Sigmoid colon (tissue), 7 donors: ENCODE data around the gene KIF1A. TPM values are rescaled to one million over a fixed set of nuclear protein-coding genes. Genes with fewer than 3 reads are reported as not detected.

Experiments
- DNase-seq: peaks from one replicate; pipeline ENCODE4 v3.0.0-alpha.2; 2019
- H3K27ac ChIP-seq, 4 donors: fragments of 200-600 bp; sonication (generic); one replicate each; pipeline ENCODE4 v1.5.1; 2016 to 2019; ENCODE audit warnings: mild to moderate bottlenecking in 1 of 4
- H3K27me3 ChIP-seq, 3 donors: fragments of 200-600 bp; sonication (generic); one replicate each; pipeline ENCODE4 v1.5.1; 2019; ENCODE audit warnings: mild to moderate bottlenecking in 1 of 3
- H3K36me3 ChIP-seq, 4 donors: fragments of 200-600 bp; sonication (generic); one replicate each; pipeline ENCODE4 v1.5.1; 2016 to 2019
- H3K4me1 ChIP-seq, 4 donors: fragments of 200-600 bp; sonication (generic); one replicate each; pipeline ENCODE4 v1.5.1; 2017 to 2019
- H3K4me3 ChIP-seq, 4 donors: fragments of 200-600 bp; sonication (generic); one replicate each; pipeline ENCODE4 v1.5.1; 2017 to 2019; ENCODE audit warnings: mild to moderate bottlenecking in 2 of 4, moderate library complexity in 1 of 4
- H3K9me3 ChIP-seq, 4 donors: fragments of 200-600 bp in 3 of 4; sonication (generic) in 3 of 4; one replicate each; pipeline versions ENCODE4 v1.5.1 to v1.6.1; 2013 to 2019
- CTCF ChIP-seq, 4 experiments: fragments of 450-650 bp in 3 of 4; fragments of 200-600 bp in 1 of 4; IDR thresholded peaks; one replicate each; pipeline ENCODE4 v1.5.1; 2016 to 2019; ENCODE audit warnings: antibody characterized with exemption in 4 of 4, mild to moderate bottlenecking in 3 of 4, moderate library complexity in 2 of 4
- EP300 ChIP-seq, 4 donors: sonication (generic); formaldehyde crosslinking; IDR thresholded peaks; one replicate each; pipeline ENCODE4 v1.6.1; 2017; ENCODE audit warnings: antibody characterized with exemption in 4 of 4
- POLR2A ChIP-seq, 2 donors: fragments of 450-650 bp; IDR thresholded peaks; one replicate each; pipeline ENCODE4 v1.6.1; 2016; ENCODE audit warnings: antibody characterized with exemption in 2 of 2, mild to moderate bottlenecking in 2 of 2, moderate library complexity in 2 of 2
- POLR2AphosphoS5 ChIP-seq, 4 donors: sonication (generic); formaldehyde crosslinking; IDR thresholded peaks; one replicate each; pipeline ENCODE4 v1.6.1; 2017; ENCODE audit warnings: antibody characterized with exemption in 4 of 4
- WGBS, 2 donors: extraction: QIAGEN DNeasy Blood & Tissue Kit; methylation state at CpG; one replicate each; pipeline ENCODE4 v1.1.7; 2013; 5-methylcytosine and 5-hydroxymethylcytosine counted together
- intact Hi-C: fragments of 100-400 bp; cut with DNase I; formaldehyde crosslinking; loops from one replicate; pipeline ENCODE4 v1.15.1; 2023
- polyA plus RNA-seq, 3 donors: library from polyadenylated mRNA; stranded (reverse); fragments of 200-250 nt; gene quantifications; one replicate each; pipeline ENCODE4 v1.2.3, GENCODE V29; 2013
- total RNA-seq, 4 donors: library from RNA; depleted of rRNA; stranded (reverse); fragments of >200 nt; gene quantifications; one replicate each; pipeline ENCODE4 v1.1.0, GENCODE V29; 2016
- donor health status: healthy with polysubstance abuse.
- donor health status: Bipolar disorder and iron deficiency.
- donor health status: healthy.

KIF1A gene
- total and polyA plus RNA-seq, 7 donors = under 0.01 to 9.7 (median 4.4) TPM

- H3K36me3 ChIP-seq = no peaks in the 10 kb centered on the region
- H3K4me3 ChIP-seq = no peak overlapping the region
- TF ChIP-seq CTCF (IDR thresholded peaks at IDR 0.05) (no peak), EP300 (IDR thresholded peaks at IDR 0.05) (no peak), POLR2AphosphoS5 (IDR thresholded peaks at IDR 0.05) (no peak), POLR2A (IDR thresholded peaks at IDR 0.05) (no peak)
- no peaks in the 10 kb centered on the region for H3K4me1 ChIP-seq
- H3K9me3 ChIP-seq = no peaks in the 10 kb centered on the region
- 59 to 77% methylated on average over 7 of the region's 7 CpGs for WGBS, 2 donors
- intact Hi-C loops = no loop called here
- peaks cover 0 to 21% (median 10%) of the 10 kb centered on the region in 3 donors for H3K27me3 ChIP-seq
- no peak overlapping the region for H3K27ac ChIP-seq
- no peak for DNase-seq
These were observed 111.6 kb downstream of the KIF1A start for GRCh38 chr2:240708457-240708856.

- 75 to 80% methylated on average over 10 of the region's 10 CpGs for WGBS, 2 donors
- H3K27ac ChIP-seq = no peak overlapping the region
- H3K27me3 ChIP-seq = peaks cover 0 to 23% (median 12%) of the 10 kb centered on the region in 3 donors
- DNase-seq = no peak
- H3K9me3 ChIP-seq = no peaks in the 10 kb centered on the region
- intact Hi-C loops = no loop called here
- H3K36me3 ChIP-seq = no peaks in the 10 kb centered on the region
- TF ChIP-seq POLR2AphosphoS5 (IDR thresholded peaks at IDR 0.05) = no peak
- TF ChIP-seq CTCF (IDR thresholded peaks at IDR 0.05) = no peak
- TF ChIP-seq EP300 (IDR thresholded peaks at IDR 0.05) = no peak
- no peaks in the 10 kb centered on the region for H3K4me1 ChIP-seq
- no peak overlapping the region for H3K4me3 ChIP-seq
These were observed 112.2 kb downstream of the KIF1A start for GRCh38 chr2:240707821-240708220.

GRCh38 chr2:240707043-240707756 is 112.8 kb downstream of the KIF1A start:
- Histone ChIP-seq H3K36me3 (no peaks in the 10 kb centered on the region), H3K4me1 (no peaks in the 10 kb centered on the region), H3K27me3 (peaks cover 0 to 23% (median 12%) of the 10 kb centered on the region in 3 donors), H3K4me3 (no peak overlapping the region), H3K27ac (no peak overlapping the region), H3K9me3 (no peaks in the 10 kb centered on the region)
- no peak for DNase-seq
- no peak for TF ChIP-seq POLR2A (IDR thresholded peaks at IDR 0.05)
- no peak for TF ChIP-seq CTCF (IDR thresholded peaks at IDR 0.05)
- TF ChIP-seq EP300 (IDR thresholded peaks at IDR 0.05) = no peak
- TF ChIP-seq POLR2AphosphoS5 (IDR thresholded peaks at IDR 0.05) = no peak
- 69 to 71% methylated on average over 15 of the region's 15 CpGs for WGBS, 2 donors
- intact Hi-C loops = no loop called here

GRCh38 chr2:240705204-240705791 is 114.7 kb downstream of the KIF1A start:
- H3K27me3 ChIP-seq = peaks cover 0 to 31% (median 12%) of the 10 kb centered on the region in 3 donors

More at GRCh38 chr2:240705204-240705791, 114.7 kb downstream of the KIF1A start:
- DNase-seq = no peak
- Histone ChIP-seq H3K9me3 (no peaks in the 10 kb centered on the region), H3K4me1 (no peaks in the 10 kb centered on the region), H3K4me3 (no peak overlapping the region), H3K27ac (no peak overlapping the region), H3K36me3 (no peaks in the 10 kb centered on the region)
- intact Hi-C loops = no loop called here
- 51 to 80% methylated on average over 12 of the region's 12 CpGs for WGBS, 2 donors
- TF ChIP-seq POLR2AphosphoS5 (IDR thresholded peaks at IDR 0.05) (no peak), EP300 (IDR thresholded peaks at IDR 0.05) (no peak), POLR2A (IDR thresholded peaks at IDR 0.05) (no peak), CTCF (IDR thresholded peaks at IDR 0.05) (no peak)
